Upper lobe of left lung (tissue), 4 donors: Measurements from ENCODE around the gene SHC1.

ENCODE experiments used
- EP300 ChIP-seq, 4 donors: sonication (generic); formaldehyde crosslinking; IDR thresholded peaks; one replicate each; pipeline ENCODE4 v1.5.1; 2017; ENCODE audit warnings: antibody characterized with exemption in 4 of 4, control low read depth in 2 of 4
- TF ChIP-seq, protein P1 (sequence below), 6 experiments: fragments of 450-650 bp in 4 of 6; fragments of 200-600 bp in 2 of 6; sonication (generic) in 2 of 6; IDR thresholded peaks; one replicate each; pipeline ENCODE4 v1.5.1; 2016 to 2019; ENCODE audit warnings: antibody characterized with exemption in 6 of 6

DNA sequence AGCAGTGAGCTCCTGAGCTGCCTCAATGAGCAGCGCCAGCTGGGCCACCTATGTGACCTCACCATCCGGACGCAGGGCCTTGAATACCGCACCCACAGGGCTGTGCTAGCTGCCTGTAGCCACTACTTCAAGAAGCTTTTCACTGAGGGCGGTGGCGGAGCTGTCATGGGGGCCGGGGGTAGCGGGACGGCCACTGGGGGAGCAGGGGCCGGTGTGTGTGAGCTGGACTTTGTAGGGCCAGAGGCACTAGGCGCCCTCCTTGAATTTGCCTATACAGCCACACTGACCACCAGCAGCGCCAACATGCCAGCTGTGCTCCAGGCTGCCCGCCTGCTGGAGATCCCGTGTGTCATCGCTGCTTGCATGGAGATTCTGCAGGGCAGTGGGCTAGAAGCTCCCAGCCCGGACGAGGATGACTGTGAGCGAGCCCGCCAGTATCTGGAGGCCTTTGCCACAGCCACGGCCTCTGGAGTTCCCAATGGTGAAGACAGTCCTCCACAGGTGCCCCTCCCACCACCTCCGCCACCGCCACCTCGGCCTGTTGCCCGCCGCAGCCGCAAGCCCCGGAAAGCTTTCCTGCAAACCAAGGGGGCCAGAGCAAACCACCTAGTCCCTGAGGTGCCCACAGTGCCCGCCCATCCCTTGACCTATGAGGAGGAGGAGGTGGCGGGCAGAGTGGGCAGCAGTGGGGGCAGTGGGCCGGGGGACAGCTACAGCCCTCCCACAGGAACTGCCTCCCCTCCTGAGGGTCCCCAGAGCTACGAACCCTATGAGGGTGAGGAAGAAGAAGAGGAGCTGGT is 44.4 kb upstream of the SHC1 start:
- TF ChIP-seq, protein P1, sequence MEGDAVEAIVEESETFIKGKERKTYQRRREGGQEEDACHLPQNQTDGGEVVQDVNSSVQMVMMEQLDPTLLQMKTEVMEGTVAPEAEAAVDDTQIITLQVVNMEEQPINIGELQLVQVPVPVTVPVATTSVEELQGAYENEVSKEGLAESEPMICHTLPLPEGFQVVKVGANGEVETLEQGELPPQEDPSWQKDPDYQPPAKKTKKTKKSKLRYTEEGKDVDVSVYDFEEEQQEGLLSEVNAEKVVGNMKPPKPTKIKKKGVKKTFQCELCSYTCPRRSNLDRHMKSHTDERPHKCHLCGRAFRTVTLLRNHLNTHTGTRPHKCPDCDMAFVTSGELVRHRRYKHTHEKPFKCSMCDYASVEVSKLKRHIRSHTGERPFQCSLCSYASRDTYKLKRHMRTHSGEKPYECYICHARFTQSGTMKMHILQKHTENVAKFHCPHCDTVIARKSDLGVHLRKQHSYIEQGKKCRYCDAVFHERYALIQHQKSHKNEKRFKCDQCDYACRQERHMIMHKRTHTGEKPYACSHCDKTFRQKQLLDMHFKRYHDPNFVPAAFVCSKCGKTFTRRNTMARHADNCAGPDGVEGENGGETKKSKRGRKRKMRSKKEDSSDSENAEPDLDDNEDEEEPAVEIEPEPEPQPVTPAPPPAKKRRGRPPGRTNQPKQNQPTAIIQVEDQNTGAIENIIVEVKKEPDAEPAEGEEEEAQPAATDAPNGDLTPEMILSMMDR (IDR thresholded peaks at IDR 0.05): no peak
- no peak for TF ChIP-seq EP300 (IDR thresholded peaks at IDR 0.05)
